Kidney epithelial cell (primary cell): ENCODE data around the gene TBC1D14. TPM values are rescaled to one million over a fixed set of nuclear protein-coding genes. Genes with fewer than 3 reads are reported as not detected.

ENCODE experiments used
- DNase-seq: peaks from one replicate; pipeline ENCODE4 v3.0.0-alpha.2; 2010; ENCODE audit warnings: low read depth
- H3K27me3 ChIP-seq: 2 replicates; pipeline ENCODE4 v1.6.0; 2011; ENCODE audit warnings: low read length; ENCODE audit not compliant: control insufficient read depth, insufficient read depth
- H3K36me3 ChIP-seq: 2 replicates; pipeline ENCODE4 v1.5.1; 2011; ENCODE audit warnings: low read length; ENCODE audit not compliant: control insufficient read depth, insufficient read depth
- H3K4me3 ChIP-seq: 2 replicates; pipeline ENCODE4 v1.5.1; 2011; ENCODE audit warnings: low read depth, mild to moderate bottlenecking, control low read depth, low read length
- total RNA-seq: library from RNA; depleted of rRNA; stranded (reverse); fragments of >200 nt; gene quantifications from 2 replicates; pipeline ENCODE4 v1.2.3, GENCODE V29; 2015
- TF ChIP-seq, protein P1 (sequence below): IDR thresholded peaks from 2 replicates; pipeline ENCODE4 v1.5.1; 2011; ENCODE audit warnings: mild to moderate bottlenecking, moderate library complexity, low read length, control low read depth, inconsistent platforms; ENCODE audit not compliant: insufficient read depth, poor library complexity, severe bottlenecking

Gene TBC1D14
- total RNA-seq, 1 donor from 2014 or later: 52.8 TPM

- Histone ChIP-seq H3K4me3 (no peak overlapping the region), H3K36me3 (no peaks in the 10 kb centered on the region), H3K27me3 (no peaks in the 10 kb centered on the region)
- TF ChIP-seq, protein P1, sequence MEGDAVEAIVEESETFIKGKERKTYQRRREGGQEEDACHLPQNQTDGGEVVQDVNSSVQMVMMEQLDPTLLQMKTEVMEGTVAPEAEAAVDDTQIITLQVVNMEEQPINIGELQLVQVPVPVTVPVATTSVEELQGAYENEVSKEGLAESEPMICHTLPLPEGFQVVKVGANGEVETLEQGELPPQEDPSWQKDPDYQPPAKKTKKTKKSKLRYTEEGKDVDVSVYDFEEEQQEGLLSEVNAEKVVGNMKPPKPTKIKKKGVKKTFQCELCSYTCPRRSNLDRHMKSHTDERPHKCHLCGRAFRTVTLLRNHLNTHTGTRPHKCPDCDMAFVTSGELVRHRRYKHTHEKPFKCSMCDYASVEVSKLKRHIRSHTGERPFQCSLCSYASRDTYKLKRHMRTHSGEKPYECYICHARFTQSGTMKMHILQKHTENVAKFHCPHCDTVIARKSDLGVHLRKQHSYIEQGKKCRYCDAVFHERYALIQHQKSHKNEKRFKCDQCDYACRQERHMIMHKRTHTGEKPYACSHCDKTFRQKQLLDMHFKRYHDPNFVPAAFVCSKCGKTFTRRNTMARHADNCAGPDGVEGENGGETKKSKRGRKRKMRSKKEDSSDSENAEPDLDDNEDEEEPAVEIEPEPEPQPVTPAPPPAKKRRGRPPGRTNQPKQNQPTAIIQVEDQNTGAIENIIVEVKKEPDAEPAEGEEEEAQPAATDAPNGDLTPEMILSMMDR: no peak
- DNase-seq: no peak
Observed at GRCh38 chr4:6943012-6943884, 33.6 kb downstream of the TBC1D14 start.

GRCh38 chr4:6943885-6944225, 34.2 kb downstream of the TBC1D14 start:
- Histone ChIP-seq H3K36me3 (no peaks in the 10 kb centered on the region), H3K27me3 (no peaks in the 10 kb centered on the region), H3K4me3 (no peak overlapping the region)
- TF ChIP-seq, protein P1: no peak
- no peak for DNase-seq

DNA sequence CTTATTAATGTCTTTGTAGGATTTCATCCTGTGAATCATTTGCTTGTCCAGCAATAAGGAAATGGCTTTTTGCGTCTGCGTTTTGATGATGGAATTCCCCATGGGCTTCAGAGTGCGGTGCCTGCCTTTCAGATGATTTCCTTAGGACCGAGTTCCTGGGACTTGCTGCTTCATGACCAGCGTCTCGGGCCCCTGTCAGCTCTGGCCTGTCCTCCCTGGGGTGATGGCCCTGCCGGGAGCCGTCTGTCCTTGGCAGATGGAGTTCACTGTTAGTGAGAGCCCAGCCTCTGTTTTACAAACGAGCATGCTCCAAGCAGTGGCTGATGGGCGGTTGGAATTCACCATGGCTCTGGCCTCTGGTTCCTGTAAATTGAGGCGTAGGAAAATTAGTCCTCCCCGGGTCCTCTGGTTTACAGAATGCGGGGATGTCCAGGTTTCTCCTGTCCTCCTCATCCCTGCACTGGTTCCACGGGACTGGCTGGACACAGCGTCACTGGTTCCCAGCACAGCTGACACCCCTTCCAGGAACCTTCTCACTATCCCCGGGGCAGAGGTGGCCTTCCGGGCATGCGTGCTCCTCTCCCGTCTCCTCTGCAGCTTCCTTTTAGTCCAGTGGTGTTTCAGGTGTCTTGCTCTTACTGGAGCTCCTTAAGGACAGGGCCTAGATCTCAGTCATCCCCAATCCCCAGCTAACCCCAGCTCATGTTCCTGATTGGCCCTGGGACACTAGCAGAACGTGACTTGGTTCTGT, 34.9 kb downstream of the TBC1D14 start:
- no peak for DNase-seq
- TF ChIP-seq, protein P1: no peak

GRCh38 chr4:6945052-6945409, 35.4 kb downstream of the TBC1D14 start:
- no peaks in the 10 kb centered on the region for H3K27me3 ChIP-seq
- H3K4me3 ChIP-seq: no peak overlapping the region
- TF ChIP-seq, protein P1: no peak
- H3K36me3 ChIP-seq: no peaks in the 10 kb centered on the region
- no peak for DNase-seq

More for the DNA sequence above, 34.9 kb downstream of the TBC1D14 start:
- H3K36me3 ChIP-seq: no peaks in the 10 kb centered on the region
- H3K27me3 ChIP-seq: no peaks in the 10 kb centered on the region
- H3K4me3 ChIP-seq: no peak overlapping the region

DNA sequence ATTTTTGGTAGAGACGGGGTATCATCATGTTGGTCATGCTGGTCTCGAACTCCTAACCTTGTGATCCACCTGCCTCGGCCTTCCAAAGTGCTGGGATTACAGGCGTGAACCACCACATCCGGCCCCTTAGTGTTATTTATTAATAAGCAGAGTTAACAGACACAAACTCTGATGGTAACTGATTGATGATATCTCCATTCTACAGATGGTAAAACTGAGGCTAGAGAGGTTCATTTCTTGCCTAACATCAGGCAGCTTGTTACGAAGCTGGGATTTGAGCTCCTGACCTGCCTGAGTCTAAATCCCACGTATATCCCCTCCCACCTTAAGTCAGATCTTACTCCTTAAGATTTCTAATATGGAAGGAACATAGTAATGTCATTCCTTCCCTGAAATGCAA, 36.9 kb downstream of the TBC1D14 start:
- Histone ChIP-seq H3K4me3 (no peak overlapping the region), H3K27me3 (no peaks in the 10 kb centered on the region), H3K36me3 (no peaks in the 10 kb centered on the region)
- no peak for DNase-seq
- TF ChIP-seq, protein P1: no peak
